K562 (cell line): ENCODE measurements around the gene MUC5AC. TPM values are rescaled to one million over a fixed set of nuclear protein-coding genes. Genes with fewer than 3 reads are reported as not detected.

Source experiments
- ATAC-seq: fragments of 200-7000 bp; cut with Tn5 transposase; 3 replicates; pipeline ENCODE4 v1.9.1; 2020; ENCODE audit warnings: moderate library complexity
- BruUV-seq: library from RNA; stranded (reverse); fragments of 400-500 nt; replicated peaks from 2 replicates; lab custom pipeline; 2021; lab: Mats Ljungman, UMichigan
- CTCF ChIA-PET: fragments of 300-600 bp; formaldehyde crosslinking; extraction: SDS; loops from one replicate; lab custom pipeline; 2021; ENCODE audit warnings: low intra/inter-chr PET ratio; lab: Yijun Ruan, JAX
- POLR2A ChIA-PET: fragments of 300-600, 350-650 bp; sonication (Branson Sonifier 250); formaldehyde crosslinking; extraction: SDS; loops from one replicate; lab custom pipeline; 2021; ENCODE audit warnings: antibody characterized with exemption, inconsistent platforms; lab: Yijun Ruan, JAX
- DNase-seq, 4 experiments: peaks; one replicate each; pipeline versions ENCODE4 v3.0.0 to v3.0.0-alpha.2; 2011 to 2018; ENCODE audit warnings: low spot score in 3 of 4, mixed read lengths in 3 of 4; ENCODE audit errors: extremely low read depth in 1 of 4
- FAIRE-seq: peaks from 2 replicates; lab custom pipeline; 2011; peaks lifted over from hg19 to GRCh38; lab: Jason Lieb, UNC
- H2AFZ ChIP-seq: 2 replicates; pipeline ENCODE4 v1.6.0; 2011; ENCODE audit warnings: low read depth, low read length, control low read depth, inconsistent platforms
- H3K27ac ChIP-seq: fragments of 200-600 bp; 3 replicates; pipeline ENCODE4 v1.8.0; 2011; ENCODE audit warnings: low read depth, mild to moderate bottlenecking, control low read depth, inconsistent platforms, low read length, moderate library complexity, mixed read lengths; ENCODE audit errors: extremely low read depth
- H3K27me3 ChIP-seq, 2 experiments: fragments of 300-600 bp in 1 of 2; 2 replicates in 1 of 2; 3 replicates in 1 of 2; pipeline versions ENCODE4 v1.6.0 to v1.8.0; 2011; ENCODE audit warnings: inconsistent platforms in 2 of 2, low read length in 2 of 2, mild to moderate bottlenecking in 1 of 2, mixed read lengths in 1 of 2, moderate library complexity in 1 of 2; ENCODE audit not compliant: control insufficient read depth in 2 of 2, insufficient read depth in 2 of 2
- H3K36me3 ChIP-seq: fragments of 300-600 bp; 3 replicates; pipeline ENCODE4 v1.8.0; 2011; ENCODE audit warnings: mild to moderate bottlenecking, low read length, inconsistent platforms; ENCODE audit not compliant: control insufficient read depth, insufficient read depth
- H3K4me1 ChIP-seq, 2 experiments: fragments of 200-600 bp in 1 of 2; replicated peaks in 1 of 2; 2 replicates in 1 of 2; 3 replicates in 1 of 2; pipeline versions ENCODE4 v1.5.1 to v1.8.0; 2011; ENCODE audit warnings: inconsistent platforms in 2 of 2, low read length in 2 of 2, mild to moderate bottlenecking in 1 of 2, mixed read lengths in 1 of 2, moderate library complexity in 1 of 2; ENCODE audit not compliant: control insufficient read depth in 2 of 2, insufficient read depth in 2 of 2
- H3K4me2 ChIP-seq: 2 replicates; pipeline ENCODE4 v1.6.1; 2011; ENCODE audit warnings: low read length, control low read depth, inconsistent platforms, mixed read lengths; ENCODE audit not compliant: insufficient read depth
- H3K4me3 ChIP-seq: fragments of 200-600 bp; sonication (generic), shearing (Covaris generic); 2 replicates; pipeline ENCODE4 v1.5.1; 2016; ENCODE audit warnings: control low read depth, inconsistent platforms
- H3K79me2 ChIP-seq: fragments of 200-600 bp; 3 replicates; pipeline ENCODE4 v1.8.0; 2011; ENCODE audit warnings: low read length, inconsistent platforms; ENCODE audit not compliant: control insufficient read depth, insufficient read depth
- H3K9ac ChIP-seq, 2 experiments: 2 replicates each; pipeline versions ENCODE4 v1.6.0 to v1.6.1; 2011; ENCODE audit warnings: low read depth in 2 of 2, low read length in 2 of 2, control low read depth in 1 of 2, inconsistent platforms in 1 of 2, mild to moderate bottlenecking in 1 of 2, mixed read lengths in 1 of 2; ENCODE audit not compliant: insufficient read depth in 1 of 2
- H3K9me1 ChIP-seq: one replicate; pipeline ENCODE4 v1.6.0; 2011; ENCODE audit warnings: inconsistent platforms, mild to moderate bottlenecking, low read length, moderate library complexity; ENCODE audit not compliant: control insufficient read depth, insufficient read depth
- H3K9me3 ChIP-seq: replicated peaks from 2 replicates; pipeline ENCODE4 v1.5.1; 2011; ENCODE audit warnings: low read depth, low read length, inconsistent platforms; ENCODE audit not compliant: control insufficient read depth, insufficient read depth
- H4K20me1 ChIP-seq: replicated peaks from 2 replicates; pipeline ENCODE4 v1.6.1; 2011; ENCODE audit warnings: low read length, inconsistent platforms, mixed read lengths; ENCODE audit not compliant: control insufficient read depth, insufficient read depth
- BACH1 ChIP-seq: fragments of 200-800 bp; sonication (Bioruptor generic); IDR thresholded peaks from 2 replicates; pipeline ENCODE4 v1.6.1; 2016; ENCODE audit warnings: missing genetic modification characterization, missing compliant biosample characterization
- CBX8 ChIP-seq: fragments of 200-600 bp; sonication (generic); IDR thresholded peaks from 2 replicates; pipeline ENCODE4 v1.6.1; 2012; ENCODE audit warnings: borderline replicate concordance, mixed run types, low read depth, mild to moderate bottlenecking, moderate library complexity, mixed read lengths, low read length, control low read depth, inconsistent platforms; ENCODE audit not compliant: poor library complexity, severe bottlenecking; ENCODE audit errors: extremely low read depth
- ILF3 ChIP-seq: fragments of 450-650 bp; IDR thresholded peaks from 2 replicates; pipeline ENCODE4 v1.6.1; 2018; ENCODE audit warnings: antibody characterized with exemption, mild to moderate bottlenecking, moderate library complexity, borderline replicate concordance
- NCOA2 ChIP-seq, 2 experiments: fragments of 450-650 bp; IDR thresholded peaks; 2 replicates each; pipeline ENCODE4 v1.6.1; 2018; ENCODE audit warnings: mild to moderate bottlenecking in 2 of 2, moderate library complexity in 1 of 2; ENCODE audit not compliant: partially characterized antibody in 2 of 2
- NFE2 ChIP-seq: IDR thresholded peaks from 2 replicates; pipeline ENCODE4 v1.6.1; 2014; ENCODE audit warnings: antibody characterized with exemption, low read depth
- WGBS: fragments of 100-300 bp; shearing (Covaris generic); methylation state at CpG from one replicate; pipeline ENCODE4 v1.1.6; 2016; ENCODE audit warnings: low coverage, mixed read lengths; ENCODE audit not compliant: insufficient coverage; ENCODE audit errors: missing lambda C conversion rate; 5-methylcytosine and 5-hydroxymethylcytosine counted together
- in situ Hi-C: fragments of 300-500 bp; cut with MboI; formaldehyde crosslinking; loops from 4 replicates; pipeline ENCODE4 v1.15.0; 2018; ENCODE audit warnings: inconsistent platforms, mixed read lengths
- intact Hi-C: fragments of 100-400 bp; cut with micrococcal nuclease; formaldehyde crosslinking; loops from 2 replicates; pipeline ENCODE4 v1.14.2; 2022
- polyA plus RNA-seq, 8 experiments: library from polyadenylated mRNA; depleted of rRNA in 4 of 8; stranded (reverse) in 5 of 8; unstranded in 3 of 8; fragments of >200 nt; fragmentation: Nextera tagmentation in 2 of 8; fragmentation: Illumina TruSeq in 1 of 8; extraction: Ambion mirVana in 2 of 8; extraction: Trizol in 1 of 8; gene quantifications; 2 replicates each; pipeline versions ENCODE4 v1.2.1 to v1.2.3, GENCODE V29; 2011 to 2014; ENCODE audit warnings: inconsistent platforms in 1 of 8, missing spikeins in 1 of 8
- total RNA-seq, 7 experiments: library from RNA; depleted of rRNA in 6 of 7; stranded (reverse); fragments of >200 nt in 6 of 7; fragmentation: Illumina TruSeq in 2 of 7; extraction: Trizol in 2 of 7; gene quantifications; 2 replicates each; pipeline versions ENCODE4 v1.2.1 to v1.2.3, GENCODE V29; 2011 to 2021; ENCODE audit warnings: low replicate concordance in 1 of 7
- TF ChIP-seq, protein P1 (sequence below): fragments of 450-650 bp; formaldehyde crosslinking; IDR thresholded peaks from 2 replicates; pipeline ENCODE4 v1.4.0; 2020; ENCODE audit warnings: mild to moderate bottlenecking
- TF ChIP-seq, protein P2 (sequence below): sonication (generic); formaldehyde crosslinking; IDR thresholded peaks from 2 replicates; pipeline ENCODE4 v1.8.1; 2023; ENCODE audit warnings: mild to moderate bottlenecking, missing genetic modification reagents, moderate library complexity

MUC5AC gene
- total and polyA plus RNA-seq, 9 of the 15 experiments (the other 6 are each of a cell fraction or from before 2014, with no cell fraction given), result not detected

DNA sequence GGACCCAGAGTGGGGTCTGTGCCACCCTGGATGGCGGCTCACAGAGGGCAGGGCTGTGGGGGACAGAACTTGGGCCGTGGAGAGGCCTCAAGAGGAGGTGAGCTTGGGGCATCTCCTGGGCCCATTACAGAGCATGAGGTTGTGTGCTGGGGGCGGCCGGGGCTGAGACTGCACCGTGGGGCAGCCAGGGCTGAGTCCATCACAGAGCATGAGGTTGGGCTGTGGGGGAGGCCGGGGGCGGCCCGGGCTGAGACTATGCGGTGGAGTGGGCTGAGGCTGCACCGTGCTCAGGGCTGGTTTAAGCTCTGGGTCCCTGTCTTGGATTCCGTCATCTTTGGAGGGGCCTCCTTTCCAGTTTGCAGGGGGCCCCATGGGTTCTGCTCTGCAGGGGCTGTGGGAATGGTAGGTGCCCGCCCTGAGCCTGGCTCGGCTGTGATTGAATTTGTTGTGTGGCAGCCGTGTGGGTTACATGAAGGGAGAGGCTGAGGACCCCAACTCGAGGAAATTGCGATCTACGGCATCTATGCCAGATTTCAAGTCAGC is 38.1 kb upstream of the MUC5AC start:
- H3K79me2 ChIP-seq, result no peaks in the 10 kb centered on the region
- CTCF ChIA-PET, result no interaction called here
- DNase-seq, result no peak
- peaks cover 9 to 22% of the 10 kb centered on the region in 2 experiments; a peak in 4 of 5 replicates for H3K27me3 ChIP-seq
- H4K20me1 ChIP-seq, result no peaks in the 10 kb centered on the region
- FAIRE-seq, result no peak
- POLR2A ChIA-PET, result interaction anchor here (1.1 kb wide), 1 partner anchor 8 kb away, joined by 5 read pairs; no protein-coding TSS in a partner anchor
- intact Hi-C loops (loop anchor here (10.0 kb wide), 1 partner anchor 455 kb away; the partner anchor contains the start of gene DUSP8), in situ Hi-C loops (no loop called here)
- ATAC-seq, result no peak
- peaks cover 0 to 5% of the 10 kb centered on the region in 2 experiments; a peak in 1 of 5 replicates for H3K4me1 ChIP-seq
- no peak overlapping the region for H3K4me3 ChIP-seq
- H3K9me3 ChIP-seq, result no peaks in the 10 kb centered on the region; the same call in 1 of the 2 replicates
- no peak for TF ChIP-seq ILF3
- H3K9me1 ChIP-seq, result no peaks in the 10 kb centered on the region
- H3K36me3 ChIP-seq, result no peaks in the 10 kb centered on the region
- no peak overlapping the region for H3K27ac ChIP-seq
- no peak overlapping the region for H3K4me2 ChIP-seq
- H2AFZ ChIP-seq, result no peak overlapping the region
- 2% methylated on average over 15 of the region's 17 CpGs for WGBS
- no peak overlapping the region for H3K9ac ChIP-seq
- BruUV-seq, result no TSS peak

DNA sequence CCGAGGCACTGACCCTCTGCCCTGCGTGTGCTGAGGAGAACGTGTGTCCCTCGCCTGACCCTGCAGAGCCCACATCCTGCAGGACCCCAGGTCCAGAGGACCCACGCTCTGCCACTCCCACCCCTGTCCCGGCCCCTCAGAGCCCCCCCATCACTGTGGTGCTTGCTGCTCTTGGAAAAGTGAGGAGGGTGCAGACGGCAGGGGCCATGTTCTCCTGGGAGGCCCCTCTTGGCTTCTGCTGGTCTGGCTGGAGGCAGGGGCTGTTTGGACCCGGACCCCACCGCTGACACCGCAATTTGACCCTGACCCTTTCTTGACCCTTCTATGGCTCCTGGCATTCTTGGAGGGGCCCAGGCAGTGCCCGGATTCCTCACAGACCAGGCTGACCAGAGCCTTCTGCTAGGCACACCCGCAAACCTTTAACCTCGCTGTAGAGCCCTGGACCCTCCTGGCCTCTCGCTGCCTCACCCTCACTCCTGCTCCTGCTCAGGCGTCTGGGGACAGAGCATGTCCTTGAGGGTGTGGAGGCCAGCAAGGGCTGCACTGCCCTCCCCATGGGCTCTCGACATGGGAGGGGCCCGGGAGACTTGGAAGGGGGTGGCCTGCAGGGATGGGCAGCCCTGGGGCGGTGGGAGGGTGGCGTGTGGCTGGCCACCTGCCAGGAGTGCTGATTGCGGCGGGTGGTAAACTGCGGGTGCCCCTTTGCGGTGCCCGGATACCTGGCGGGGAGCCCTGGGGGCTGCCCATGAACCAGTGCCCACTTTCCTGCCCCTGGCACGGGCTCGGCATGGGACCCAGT is 37.0 kb upstream of the MUC5AC start:
- Histone ChIP-seq H3K27me3 (peaks cover 8 to 22% of the 10 kb centered on the region in 2 experiments; a peak in 4 of 5 replicates), H3K4me1 (peaks cover 0 to 5% of the 10 kb centered on the region in 2 experiments; a peak in 1 of 5 replicates), H3K9me3 (no peaks in the 10 kb centered on the region; the same call in 1 of the 2 replicates), H3K79me2 (no peaks in the 10 kb centered on the region), H3K27ac (no peak overlapping the region), H3K9me1 (no peaks in the 10 kb centered on the region), H2AFZ (no peak overlapping the region), H4K20me1 (no peaks in the 10 kb centered on the region), H3K36me3 (no peaks in the 10 kb centered on the region), H3K9ac (no peak overlapping the region), H3K4me2 (no peak overlapping the region), H3K4me3 (no peak overlapping the region)
- in situ Hi-C loops, result no loop called here
- FAIRE-seq, result no peak
- no peak for ATAC-seq
- ChIA-PET POLR2A (interaction anchor here (1.0 kb wide), 1 partner anchor 13 kb away, joined by 4 read pairs; no protein-coding TSS in a partner anchor), CTCF (no interaction called here)
- intact Hi-C loops, result no loop called here
- 5% methylated on average over 22 of the region's 27 CpGs for WGBS
- no peak for DNase-seq
- BruUV-seq, result no TSS peak
- TF ChIP-seq BACH1 (tag) (no peak), NFE2 (no peak), NCOA2 (IDR thresholded peaks at IDR 0.05; ENCODE audit: partially characterized antibody in 2 of 2) (no peak), CBX8 (no peak)
- TF ChIP-seq, protein P1, sequence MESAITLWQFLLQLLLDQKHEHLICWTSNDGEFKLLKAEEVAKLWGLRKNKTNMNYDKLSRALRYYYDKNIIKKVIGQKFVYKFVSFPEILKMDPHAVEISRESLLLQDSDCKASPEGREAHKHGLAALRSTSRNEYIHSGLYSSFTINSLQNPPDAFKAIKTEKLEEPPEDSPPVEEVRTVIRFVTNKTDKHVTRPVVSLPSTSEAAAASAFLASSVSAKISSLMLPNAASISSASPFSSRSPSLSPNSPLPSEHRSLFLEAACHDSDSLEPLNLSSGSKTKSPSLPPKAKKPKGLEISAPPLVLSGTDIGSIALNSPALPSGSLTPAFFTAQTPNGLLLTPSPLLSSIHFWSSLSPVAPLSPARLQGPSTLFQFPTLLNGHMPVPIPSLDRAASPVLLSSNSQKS (CRISPR knock-in tag), result no peak
- TF ChIP-seq, protein P2, sequence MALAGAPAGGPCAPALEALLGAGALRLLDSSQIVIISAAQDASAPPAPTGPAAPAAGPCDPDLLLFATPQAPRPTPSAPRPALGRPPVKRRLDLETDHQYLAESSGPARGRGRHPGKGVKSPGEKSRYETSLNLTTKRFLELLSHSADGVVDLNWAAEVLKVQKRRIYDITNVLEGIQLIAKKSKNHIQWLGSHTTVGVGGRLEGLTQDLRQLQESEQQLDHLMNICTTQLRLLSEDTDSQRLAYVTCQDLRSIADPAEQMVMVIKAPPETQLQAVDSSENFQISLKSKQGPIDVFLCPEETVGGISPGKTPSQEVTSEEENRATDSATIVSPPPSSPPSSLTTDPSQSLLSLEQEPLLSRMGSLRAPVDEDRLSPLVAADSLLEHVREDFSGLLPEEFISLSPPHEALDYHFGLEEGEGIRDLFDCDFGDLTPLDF (CRISPR knock-in tag), result no peak
